ENCODE results near the gene ADGRG6.
"Not testable (repeated sequence)": the region's sequence is repeated elsewhere in the genome, so short reads cannot be mapped to it uniquely, and the experiment has no call there.

Gene ADGRG6

DNA sequence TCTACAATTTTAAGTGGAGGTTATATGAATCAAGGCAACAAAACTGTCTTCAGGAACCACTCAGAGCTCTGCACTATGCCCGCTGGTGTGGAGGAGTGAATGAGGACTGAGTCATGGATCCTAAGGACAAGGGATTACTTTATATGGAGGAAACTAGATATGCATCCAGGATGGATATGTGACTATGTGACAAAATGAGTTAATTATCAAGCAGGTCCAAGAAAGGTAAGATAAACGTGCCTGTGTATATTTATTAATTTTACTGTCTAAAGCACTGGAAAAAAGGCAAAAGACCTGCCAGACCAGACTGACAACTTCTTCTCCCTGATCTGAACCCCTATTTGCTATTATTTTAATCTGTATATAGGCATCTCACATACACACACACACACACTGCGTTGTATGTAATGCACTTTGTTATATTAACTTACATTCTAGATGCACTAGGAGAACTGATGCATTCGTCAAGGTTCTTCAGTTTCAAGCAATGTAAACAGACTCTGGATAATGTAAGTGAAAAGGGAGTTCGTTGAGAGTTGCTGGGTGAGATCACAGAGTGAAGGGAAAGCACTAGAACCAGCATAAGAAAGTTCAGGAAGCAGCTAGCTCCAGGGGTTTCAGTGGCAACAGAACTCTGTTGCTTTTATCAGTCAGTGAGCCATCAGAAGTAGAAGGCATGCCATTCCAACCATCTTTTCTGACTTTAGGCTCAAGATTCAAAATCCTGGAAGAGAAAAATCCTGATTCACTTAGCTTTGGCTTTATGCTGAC lies 26.4 kb upstream of the ADGRG6 start:
- Histone ChIP-seq H3K4me1 (ENCODE audit: control insufficient read depth, insufficient read depth, low read length) (peaks cover 11% of the 10 kb centered on the region), H3K4me2 (ENCODE audit: low read length) (no peak overlapping the region)

DNA sequence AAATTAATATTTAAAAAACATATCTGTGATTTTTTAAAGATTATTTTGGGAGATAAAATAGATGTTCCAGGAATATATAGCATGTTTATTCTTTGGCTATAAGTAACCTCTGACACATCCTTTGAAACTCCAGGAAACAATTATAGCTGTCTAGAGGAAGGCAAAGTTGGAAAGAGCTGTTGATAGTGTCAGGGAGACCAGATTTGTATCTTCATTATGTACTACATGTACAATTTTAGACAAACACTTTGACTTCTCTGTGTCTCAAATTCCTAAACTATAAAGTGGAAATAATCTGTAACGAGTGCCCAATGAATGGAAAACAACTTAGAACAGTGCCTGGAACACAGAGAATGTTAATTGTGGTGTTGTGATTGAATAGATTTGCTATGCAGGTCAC lies 25.6 kb upstream of the ADGRG6 start:
- no peak overlapping the region for H3K4me2 ChIP-seq (ENCODE audit: low read length)
- H3K9me3 ChIP-seq (replicated peaks; ENCODE audit: low read length), result no peaks in the 10 kb centered on the region
- no peak overlapping the region for H3K9ac ChIP-seq (ENCODE audit: low read depth, low read length)
- H3K27me3 ChIP-seq (ENCODE audit: control insufficient read depth, insufficient read depth, low read length), result no peaks in the 10 kb centered on the region
- H3K4me3 ChIP-seq (ENCODE audit: low read length), result no peak overlapping the region
- H3K4me1 ChIP-seq (ENCODE audit: control insufficient read depth, insufficient read depth, low read length), result peaks cover 11% of the 10 kb centered on the region
- H3K36me3 ChIP-seq (ENCODE audit: insufficient read depth, low read length), result no peaks in the 10 kb centered on the region

More for the DNA sequence above, 26.4 kb upstream of the ADGRG6 start:
- Histone ChIP-seq H3K27me3 (ENCODE audit: control insufficient read depth, insufficient read depth, low read length) (no peaks in the 10 kb centered on the region), H3K4me3 (ENCODE audit: low read length) (no peak overlapping the region), H3K9ac (ENCODE audit: low read depth, low read length) (no peak overlapping the region), H3K36me3 (ENCODE audit: insufficient read depth, low read length) (no peaks in the 10 kb centered on the region), H3K9me3 (replicated peaks; ENCODE audit: low read length) (no peaks in the 10 kb centered on the region)

DNA sequence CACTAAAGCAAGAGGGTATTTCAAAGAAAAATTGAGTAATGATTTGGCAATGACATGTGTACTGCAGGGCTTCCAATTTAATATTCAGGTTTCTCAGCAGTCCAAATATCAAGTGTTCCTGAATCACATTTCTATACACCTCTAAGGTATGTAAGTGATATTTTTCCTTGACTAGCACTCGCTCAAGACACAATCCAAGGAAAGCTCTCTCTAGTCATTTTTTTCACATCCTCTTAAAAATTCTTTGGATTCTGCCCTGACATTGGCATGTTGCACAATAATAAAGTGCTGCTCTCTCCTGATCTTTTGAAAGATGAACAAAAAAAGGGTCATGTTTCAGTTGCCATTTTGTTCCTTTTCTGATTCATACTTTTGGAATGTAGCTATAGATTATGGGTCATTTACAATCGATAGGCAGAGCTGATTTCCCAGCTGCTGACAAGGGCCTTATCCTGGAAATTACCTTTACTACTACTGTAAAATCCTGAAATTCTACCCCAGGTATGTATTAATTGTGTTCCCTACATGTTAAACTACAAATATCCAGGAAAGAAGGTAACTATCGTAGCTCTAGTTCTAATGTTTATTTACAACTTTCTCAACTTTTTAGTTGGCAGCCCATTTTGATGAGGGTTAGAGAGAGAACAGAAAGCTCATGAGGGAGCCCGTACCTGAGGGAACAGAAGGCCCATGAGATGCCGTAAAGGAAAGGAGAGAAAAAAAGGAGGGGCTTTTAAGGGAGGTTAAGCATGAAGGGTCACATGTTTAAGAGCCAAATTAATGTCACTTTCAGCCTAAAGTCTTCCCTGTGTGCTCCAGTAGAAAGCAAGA lies 22.2 kb upstream of the ADGRG6 start:
- H3K4me3 ChIP-seq (ENCODE audit: low read length), result no peak overlapping the region
- no peak overlapping the region for H3K9ac ChIP-seq (ENCODE audit: low read depth, low read length)
- no peaks in the 10 kb centered on the region for H3K9me3 ChIP-seq (replicated peaks; ENCODE audit: low read length)
- H3K4me1 ChIP-seq (ENCODE audit: control insufficient read depth, insufficient read depth, low read length), result peaks cover 11% of the 10 kb centered on the region
- no peaks in the 10 kb centered on the region for H3K27me3 ChIP-seq (ENCODE audit: control insufficient read depth, insufficient read depth, low read length)
- no peaks in the 10 kb centered on the region for H3K36me3 ChIP-seq (ENCODE audit: insufficient read depth, low read length)
- H3K4me2 ChIP-seq (ENCODE audit: low read length), result peak overlapping the region; percentile 22

DNA sequence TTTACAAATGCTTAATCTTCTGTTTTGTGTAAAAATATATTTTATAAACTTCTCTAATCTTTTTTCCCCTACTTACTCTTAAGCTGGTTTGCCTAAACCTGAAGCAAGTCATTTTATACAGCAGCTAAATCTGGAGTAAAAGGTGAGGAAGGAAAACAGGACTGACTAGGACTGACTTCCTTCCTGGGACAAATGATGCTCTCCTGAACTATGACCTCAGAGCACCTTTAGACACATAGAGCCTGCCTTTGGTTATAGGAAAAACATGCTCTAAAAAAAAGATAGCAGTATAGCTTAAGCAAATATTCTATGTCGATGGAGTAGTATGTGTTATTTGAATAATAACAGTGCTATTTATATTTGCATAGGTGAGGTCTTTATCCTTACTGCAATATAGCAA lies 21.5 kb upstream of the ADGRG6 start:
- H3K4me3 ChIP-seq (ENCODE audit: low read length), result no peak overlapping the region
- H3K4me1 ChIP-seq (ENCODE audit: control insufficient read depth, insufficient read depth, low read length), result peaks cover 11% of the 10 kb centered on the region
- no peaks in the 10 kb centered on the region for H3K27me3 ChIP-seq (ENCODE audit: control insufficient read depth, insufficient read depth, low read length)
- no peaks in the 10 kb centered on the region for H3K36me3 ChIP-seq (ENCODE audit: insufficient read depth, low read length)
- no peak overlapping the region for H3K4me2 ChIP-seq (ENCODE audit: low read length)
- H3K9me3 ChIP-seq (replicated peaks; ENCODE audit: low read length), result no peaks in the 10 kb centered on the region
- no peak overlapping the region for H3K9ac ChIP-seq (ENCODE audit: low read depth, low read length)

DNA sequence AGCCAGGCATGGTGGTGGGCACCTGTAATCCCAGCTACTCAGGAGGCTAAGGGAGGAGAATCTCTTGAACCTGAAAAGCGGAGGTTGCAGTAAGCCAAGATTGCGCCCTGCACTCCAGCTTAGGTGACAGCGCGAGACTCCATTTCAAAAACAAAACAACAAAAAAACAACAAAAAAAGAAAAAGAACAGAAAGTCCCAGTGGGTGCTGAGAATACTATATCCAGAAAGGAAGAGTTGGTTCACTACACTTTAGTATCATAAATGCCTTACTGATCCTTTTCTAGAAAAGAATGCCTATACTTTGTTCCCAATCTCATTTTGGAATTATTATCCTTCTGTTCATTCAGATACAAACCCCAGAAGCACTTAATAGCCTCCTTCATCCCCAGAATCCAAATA lies 20.9 kb upstream of the ADGRG6 start:
- no peak overlapping the region for H3K4me3 ChIP-seq (ENCODE audit: low read length)
- peaks cover 11% of the 10 kb centered on the region for H3K4me1 ChIP-seq (ENCODE audit: control insufficient read depth, insufficient read depth, low read length)
- no peak overlapping the region for H3K9ac ChIP-seq (ENCODE audit: low read depth, low read length)

DNA sequence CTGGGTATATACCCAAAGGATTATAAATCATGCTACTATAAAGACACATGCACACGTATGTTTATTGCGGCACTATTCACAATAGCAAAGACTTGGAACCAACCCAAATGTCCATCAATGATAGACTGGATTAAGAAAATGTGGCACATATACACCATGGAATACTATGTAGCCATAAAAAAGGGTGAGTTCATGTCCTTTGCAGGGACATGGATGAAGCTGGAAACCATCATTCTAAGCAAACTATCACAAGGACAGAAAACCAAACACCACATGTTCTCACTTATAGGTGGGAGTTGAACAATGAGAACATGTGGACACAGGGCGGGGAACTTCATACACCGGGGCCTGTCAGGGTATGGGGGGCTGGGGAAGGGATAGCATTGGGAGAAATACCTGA lies 18.7 kb upstream of the ADGRG6 start:
- not testable (repeated sequence) for H3K36me3 ChIP-seq (ENCODE audit: insufficient read depth, low read length); H3K4me3 ChIP-seq (ENCODE audit: low read length); H3K27me3 ChIP-seq (ENCODE audit: control insufficient read depth, insufficient read depth, low read length); H3K9me3 ChIP-seq (replicated peaks; ENCODE audit: low read length); H3K9ac ChIP-seq (ENCODE audit: low read depth, low read length); H3K4me2 ChIP-seq (ENCODE audit: low read length)
- H3K4me1 ChIP-seq (ENCODE audit: control insufficient read depth, insufficient read depth, low read length), result peaks cover 11% of the 10 kb centered on the region

More for the DNA sequence above, 20.9 kb upstream of the ADGRG6 start:
- H3K27me3 ChIP-seq (ENCODE audit: control insufficient read depth, insufficient read depth, low read length), result no peaks in the 10 kb centered on the region
- H3K36me3 ChIP-seq (ENCODE audit: insufficient read depth, low read length), result no peaks in the 10 kb centered on the region
- no peak overlapping the region for H3K4me2 ChIP-seq (ENCODE audit: low read length)
- no peaks in the 10 kb centered on the region for H3K9me3 ChIP-seq (replicated peaks; ENCODE audit: low read length)

DNA sequence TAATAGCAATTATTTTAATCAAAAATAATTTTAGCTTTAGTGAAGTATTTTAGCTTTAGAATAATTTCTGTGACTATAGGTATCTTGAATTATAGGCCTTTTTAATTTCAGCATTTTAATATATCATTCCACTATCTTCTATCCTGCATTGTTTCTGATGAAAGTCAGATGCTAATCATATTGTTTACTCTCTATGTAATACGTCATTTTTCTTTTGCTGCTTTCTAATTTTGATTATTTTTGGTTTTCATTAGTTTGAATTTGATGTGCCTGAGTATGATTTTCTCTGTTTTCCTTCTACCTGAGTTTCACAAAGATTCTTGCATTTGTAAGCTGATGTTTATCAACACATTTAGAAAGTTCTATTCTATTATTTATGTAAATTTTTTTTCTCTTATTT lies 17.4 kb upstream of the ADGRG6 start:
- no peaks in the 10 kb centered on the region for H3K36me3 ChIP-seq (ENCODE audit: insufficient read depth, low read length)
- H3K27me3 ChIP-seq (ENCODE audit: control insufficient read depth, insufficient read depth, low read length), result no peaks in the 10 kb centered on the region
- peaks cover 4% of the 10 kb centered on the region for H3K4me1 ChIP-seq (ENCODE audit: control insufficient read depth, insufficient read depth, low read length)
- no peaks in the 10 kb centered on the region for H3K9me3 ChIP-seq (replicated peaks; ENCODE audit: low read length)
- no peak overlapping the region for H3K4me3 ChIP-seq (ENCODE audit: low read length)
- H3K4me2 ChIP-seq (ENCODE audit: low read length), result no peak overlapping the region
- no peak overlapping the region for H3K9ac ChIP-seq (ENCODE audit: low read depth, low read length)

GRCh38 chr6:142285235-142286087 lies 16.3 kb upstream of the ADGRG6 start:
- Histone ChIP-seq H3K4me3 (ENCODE audit: low read length) (no peak overlapping the region), H3K36me3 (ENCODE audit: insufficient read depth, low read length) (no peaks in the 10 kb centered on the region), H3K4me1 (ENCODE audit: control insufficient read depth, insufficient read depth, low read length) (no peaks in the 10 kb centered on the region), H3K9ac (ENCODE audit: low read depth, low read length) (no peak overlapping the region), H3K9me3 (replicated peaks; ENCODE audit: low read length) (no peaks in the 10 kb centered on the region), H3K27me3 (ENCODE audit: control insufficient read depth, insufficient read depth, low read length) (no peaks in the 10 kb centered on the region), H3K4me2 (ENCODE audit: low read length) (no peak overlapping the region)

DNA sequence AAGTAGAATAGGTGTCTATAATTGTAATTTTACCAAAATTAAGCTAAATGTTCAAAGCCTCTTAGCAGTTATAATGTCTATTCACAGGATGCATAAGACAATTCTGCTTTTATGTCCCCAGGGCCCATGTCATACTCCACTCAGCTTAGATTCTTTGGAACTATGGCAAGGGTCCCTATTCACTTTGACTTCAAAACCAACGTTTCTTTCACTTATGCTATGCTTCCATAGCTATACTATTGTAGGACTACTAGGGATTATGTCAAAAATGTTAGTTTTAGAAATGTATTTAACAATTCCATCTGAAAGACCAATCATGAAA lies 15.8 kb upstream of the ADGRG6 start:
- Histone ChIP-seq H3K4me3 (ENCODE audit: low read length) (no peak overlapping the region), H3K9ac (ENCODE audit: low read depth, low read length) (no peak overlapping the region), H3K4me1 (ENCODE audit: control insufficient read depth, insufficient read depth, low read length) (no peaks in the 10 kb centered on the region), H3K27me3 (ENCODE audit: control insufficient read depth, insufficient read depth, low read length) (no peaks in the 10 kb centered on the region), H3K36me3 (ENCODE audit: insufficient read depth, low read length) (no peaks in the 10 kb centered on the region), H3K4me2 (ENCODE audit: low read length) (no peak overlapping the region), H3K9me3 (replicated peaks; ENCODE audit: low read length) (no peaks in the 10 kb centered on the region)

GRCh38 chr6:142289687-142290086 lies 12.1 kb upstream of the ADGRG6 start:
- H3K36me3 ChIP-seq (ENCODE audit: insufficient read depth, low read length), result no peaks in the 10 kb centered on the region
- no peak overlapping the region for H3K4me2 ChIP-seq (ENCODE audit: low read length)
- no peak overlapping the region for H3K4me3 ChIP-seq (ENCODE audit: low read length)
- no peaks in the 10 kb centered on the region for H3K9me3 ChIP-seq (replicated peaks; ENCODE audit: low read length)
- H3K9ac ChIP-seq (ENCODE audit: low read depth, low read length), result no peak overlapping the region
- H3K4me1 ChIP-seq (ENCODE audit: control insufficient read depth, insufficient read depth, low read length), result no peaks in the 10 kb centered on the region
- no peaks in the 10 kb centered on the region for H3K27me3 ChIP-seq (ENCODE audit: control insufficient read depth, insufficient read depth, low read length)

DNA sequence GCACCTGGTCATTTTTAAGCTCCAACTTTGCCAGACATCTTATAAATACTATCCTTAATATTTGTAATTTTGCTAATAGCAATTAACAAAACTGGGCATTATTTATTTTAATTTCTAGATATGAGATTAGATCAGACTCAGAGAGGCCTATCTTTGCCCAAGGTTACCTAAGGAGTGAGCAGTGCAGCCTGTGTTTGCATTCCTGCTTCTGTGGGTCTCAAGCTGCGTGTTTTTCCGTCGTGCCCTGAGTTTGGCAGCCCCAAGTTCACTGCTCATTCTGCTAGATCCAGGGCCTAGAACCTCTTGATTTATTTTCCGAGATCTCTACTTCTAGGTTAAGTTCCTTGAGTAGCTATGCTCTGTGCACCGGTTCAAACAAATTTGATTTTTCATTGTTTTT lies 11.0 kb upstream of the ADGRG6 start:
- no peaks in the 10 kb centered on the region for H3K27me3 ChIP-seq (ENCODE audit: control insufficient read depth, insufficient read depth, low read length)
- H3K4me3 ChIP-seq (ENCODE audit: low read length), result no peak overlapping the region

More for the DNA sequence above, 11.0 kb upstream of the ADGRG6 start:
- H3K4me1 ChIP-seq (ENCODE audit: control insufficient read depth, insufficient read depth, low read length), result no peaks in the 10 kb centered on the region
- H3K9me3 ChIP-seq (replicated peaks; ENCODE audit: low read length), result no peaks in the 10 kb centered on the region
- no peak overlapping the region for H3K9ac ChIP-seq (ENCODE audit: low read depth, low read length)
- H3K4me2 ChIP-seq (ENCODE audit: low read length), result no peak overlapping the region
- H3K36me3 ChIP-seq (ENCODE audit: insufficient read depth, low read length), result no peaks in the 10 kb centered on the region

All from skeletal muscle satellite cell (primary cell).